ENCODE data around the gene MROH7. TPM values are rescaled to one million over a fixed set of nuclear protein-coding genes. Genes with fewer than 3 reads are reported as not detected.

MROH7 gene
- total RNA-seq, 2 donors from 2014 or later = 5.2 to 18.0 TPM

- TF ChIP-seq CTCF (IDR thresholded peaks at IDR 0.05) (no peak), POLR2AphosphoS5 (IDR thresholded peaks at IDR 0.05) (no peak), POLR2A (IDR thresholded peaks at IDR 0.05) (no peak)
- H3K36me3 ChIP-seq = no peaks in the 10 kb centered on the region
- no peaks in the 10 kb centered on the region for H3K27me3 ChIP-seq (replicated peaks; ENCODE audit: insufficient read depth)
- H3K4me3 ChIP-seq = no peak overlapping the region
- no peak overlapping the region for H3K27ac ChIP-seq
- WGBS = 92% methylated on average over 4 of the region's 4 CpGs
- H3K9me3 ChIP-seq = no peaks in the 10 kb centered on the region
- no peaks in the 10 kb centered on the region for H3K4me1 ChIP-seq (replicated peaks)
- DNase-seq (ENCODE audit: low spot score) = no peak
- intact Hi-C loops (cut with DNase I) = no loop called here
Measured at GRCh38 chr1:54685335-54685905, 43.8 kb downstream of the MROH7 start.

- no peak for DNase-seq (ENCODE audit: low spot score)
- 89% methylated on average over 11 of the region's 11 CpGs for WGBS
- Histone ChIP-seq H3K4me1 (replicated peaks) (no peaks in the 10 kb centered on the region), H3K27me3 (replicated peaks; ENCODE audit: insufficient read depth) (no peaks in the 10 kb centered on the region), H3K4me3 (no peak overlapping the region), H3K36me3 (no peaks in the 10 kb centered on the region), H3K27ac (no peak overlapping the region), H3K9me3 (no peaks in the 10 kb centered on the region)
- TF ChIP-seq POLR2AphosphoS5 (IDR thresholded peaks at IDR 0.05) (no peak), CTCF (IDR thresholded peaks at IDR 0.05) (no peak), POLR2A (IDR thresholded peaks at IDR 0.05) (no peak)
- intact Hi-C loops (cut with DNase I) = no loop called here
Measured at GRCh38 chr1:54686155-54686554, 44.6 kb downstream of the MROH7 start.

GRCh38 chr1:54694771-54695170 is 53.2 kb downstream of the MROH7 start:
- Histone ChIP-seq H3K27me3 (replicated peaks; ENCODE audit: insufficient read depth) (no peaks in the 10 kb centered on the region), H3K9me3 (no peaks in the 10 kb centered on the region), H3K36me3 (no peaks in the 10 kb centered on the region), H3K4me3 (no peak overlapping the region), H3K4me1 (replicated peaks) (no peaks in the 10 kb centered on the region), H3K27ac (no peak overlapping the region)
- no peak for DNase-seq (ENCODE audit: low spot score)
- intact Hi-C loops (cut with DNase I) = no loop called here
- 89% methylated on average over 8 of the region's 8 CpGs for WGBS
- no peak for TF ChIP-seq POLR2A (IDR thresholded peaks at IDR 0.05)
- no peak for TF ChIP-seq POLR2AphosphoS5 (IDR thresholded peaks at IDR 0.05)
- no peak for TF ChIP-seq CTCF (IDR thresholded peaks at IDR 0.05)

- Histone ChIP-seq H3K36me3 (no peaks in the 10 kb centered on the region), H3K27me3 (replicated peaks; ENCODE audit: insufficient read depth) (no peaks in the 10 kb centered on the region)
Measured at GRCh38 chr1:54695221-54695620, 53.6 kb downstream of the MROH7 start.

More at GRCh38 chr1:54695221-54695620, 53.6 kb downstream of the MROH7 start:
- no peak overlapping the region for H3K27ac ChIP-seq
- no peak for DNase-seq (ENCODE audit: low spot score)
- no peaks in the 10 kb centered on the region for H3K4me1 ChIP-seq (replicated peaks)
- no peaks in the 10 kb centered on the region for H3K9me3 ChIP-seq
- intact Hi-C loops (cut with DNase I) = no loop called here
- 80% methylated on average over 15 of the region's 15 CpGs for WGBS
- no peak overlapping the region for H3K4me3 ChIP-seq
- TF ChIP-seq CTCF (IDR thresholded peaks at IDR 0.05) (no peak), POLR2AphosphoS5 (IDR thresholded peaks at IDR 0.05) (no peak), POLR2A (IDR thresholded peaks at IDR 0.05) (no peak)
